NCI-H226 (cell line): ENCODE data around the gene KLHDC8B.

Experiments used
- DNase-seq: peaks from one replicate; pipeline ENCODE4 v3.0.0-alpha.2; 2015

Gene KLHDC8B

DNA sequence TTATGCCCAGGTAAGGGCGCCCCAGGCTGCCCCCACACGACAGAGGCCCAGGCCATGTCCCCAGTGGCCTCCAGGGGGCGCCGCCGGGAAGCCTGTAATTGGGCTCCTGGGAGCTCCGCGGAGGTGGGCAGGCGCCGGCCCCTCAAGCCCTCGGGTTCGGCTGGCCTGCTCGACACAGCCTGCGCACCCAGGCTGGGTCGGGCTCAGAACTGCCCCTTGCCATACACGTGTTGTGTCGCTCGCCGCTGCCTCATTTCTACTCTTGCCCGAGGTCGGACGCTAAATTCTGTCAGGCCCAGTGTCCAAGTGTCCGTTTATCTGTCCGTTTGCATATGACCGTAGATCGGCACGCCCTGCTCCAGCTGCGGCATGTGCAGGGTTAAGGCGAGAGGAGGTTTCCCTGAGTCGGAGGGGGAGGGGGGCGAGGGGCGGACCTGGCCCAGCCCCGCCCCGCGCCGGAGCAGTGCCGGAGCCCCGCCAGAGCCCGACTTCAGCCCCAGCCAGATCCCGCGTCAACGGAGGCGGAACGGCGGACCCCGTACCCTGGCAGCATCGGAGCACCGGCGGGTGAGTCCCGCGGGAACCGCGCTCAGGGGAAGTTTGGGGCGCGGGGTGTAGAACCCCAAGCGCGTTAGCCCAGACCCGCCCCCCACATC lies at the start of gene KLHDC8B:
Gene KLHDC8B, plus strand, starts transcription at position 480 of the 656 bp plus-strand sequence. CDS start 1,172 bp downstream, outside the sequence.
- peak; percentile 62 for DNase-seq

DNA sequence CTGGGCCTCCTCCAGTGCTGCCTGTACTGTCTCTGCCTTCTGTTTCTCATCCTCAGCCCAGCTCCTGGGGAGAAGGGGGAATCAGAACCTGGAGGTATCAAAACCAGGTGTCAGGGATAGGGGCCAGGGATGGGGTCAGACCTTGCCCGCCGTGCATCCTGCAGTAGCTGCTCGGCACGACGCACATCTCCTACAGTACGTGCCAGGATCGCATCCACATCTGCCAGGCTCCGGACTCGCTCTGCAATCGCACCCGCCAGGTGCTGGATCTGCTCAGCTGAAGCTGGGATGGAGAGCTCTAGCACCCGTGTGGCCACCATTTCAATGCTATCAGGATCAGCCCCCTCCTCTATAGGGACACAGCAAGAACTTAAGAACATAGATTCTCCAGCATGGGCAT lies 49.4 kb upstream of the KLHDC8B start:
- no peak for DNase-seq

DNA sequence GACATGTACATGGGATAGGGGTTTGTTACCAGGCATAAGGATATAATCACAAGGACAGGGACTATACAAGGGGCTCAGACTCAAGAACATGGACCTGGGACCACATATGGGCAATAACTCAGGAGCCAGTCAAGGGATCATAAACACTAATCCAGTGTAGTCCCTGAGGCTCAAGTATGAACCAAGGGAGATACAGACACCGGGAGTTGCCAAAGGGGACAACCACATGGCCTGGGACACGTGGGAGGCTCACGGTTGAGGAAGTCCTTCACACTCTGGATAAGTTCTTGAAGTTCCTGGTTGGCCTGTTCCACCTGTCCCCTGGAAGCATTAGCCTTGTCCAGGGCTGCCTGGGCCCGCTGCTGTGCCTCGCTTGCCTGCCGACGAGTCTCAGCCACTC lies 48.9 kb upstream of the KLHDC8B start:
- no peak for DNase-seq

- no peak for DNase-seq
Observed at GRCh38 chr3:49122886-49123545, 48.4 kb upstream of the KLHDC8B start.

DNA sequence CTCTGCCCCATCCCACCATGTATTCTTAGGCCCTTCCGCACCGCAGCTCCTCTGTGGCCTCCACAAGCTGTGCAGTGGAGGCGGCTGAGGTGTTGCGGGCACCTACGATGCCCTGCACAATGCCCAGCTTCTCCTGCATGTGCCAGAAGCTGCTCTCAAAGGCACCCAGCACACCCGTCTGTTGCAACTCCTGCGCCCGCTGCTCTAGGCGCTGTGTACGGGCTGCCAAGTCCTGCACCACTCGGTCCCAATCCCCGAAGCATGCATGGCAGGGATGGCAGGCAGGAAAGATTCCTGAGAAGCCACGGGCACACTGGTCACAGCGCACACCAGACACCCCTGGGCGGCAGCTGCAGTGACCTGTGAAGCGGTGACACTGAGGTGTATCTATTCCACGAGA lies 47.7 kb upstream of the KLHDC8B start:
- DNase-seq, result no peak

DNA sequence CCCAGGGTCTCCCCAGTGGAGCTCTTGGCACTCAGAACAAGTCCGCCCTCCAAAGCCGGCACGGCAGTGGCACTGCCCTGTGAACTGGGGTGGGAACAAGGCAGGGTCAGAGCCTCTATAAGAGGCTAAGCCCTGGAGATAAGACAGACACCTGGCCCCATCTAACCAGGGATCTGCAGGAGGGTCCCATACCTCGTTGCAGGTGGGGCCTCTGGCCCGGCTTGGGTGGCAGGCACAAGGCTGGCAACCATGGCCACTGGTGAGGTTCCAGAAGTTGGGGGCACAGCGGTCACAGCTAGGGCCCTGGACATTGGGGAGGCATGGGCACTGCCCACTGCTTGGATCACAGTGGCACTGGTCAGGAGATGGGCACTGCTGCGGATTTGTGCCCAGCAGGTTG lies 47.2 kb upstream of the KLHDC8B start:
- no peak for DNase-seq

DNA sequence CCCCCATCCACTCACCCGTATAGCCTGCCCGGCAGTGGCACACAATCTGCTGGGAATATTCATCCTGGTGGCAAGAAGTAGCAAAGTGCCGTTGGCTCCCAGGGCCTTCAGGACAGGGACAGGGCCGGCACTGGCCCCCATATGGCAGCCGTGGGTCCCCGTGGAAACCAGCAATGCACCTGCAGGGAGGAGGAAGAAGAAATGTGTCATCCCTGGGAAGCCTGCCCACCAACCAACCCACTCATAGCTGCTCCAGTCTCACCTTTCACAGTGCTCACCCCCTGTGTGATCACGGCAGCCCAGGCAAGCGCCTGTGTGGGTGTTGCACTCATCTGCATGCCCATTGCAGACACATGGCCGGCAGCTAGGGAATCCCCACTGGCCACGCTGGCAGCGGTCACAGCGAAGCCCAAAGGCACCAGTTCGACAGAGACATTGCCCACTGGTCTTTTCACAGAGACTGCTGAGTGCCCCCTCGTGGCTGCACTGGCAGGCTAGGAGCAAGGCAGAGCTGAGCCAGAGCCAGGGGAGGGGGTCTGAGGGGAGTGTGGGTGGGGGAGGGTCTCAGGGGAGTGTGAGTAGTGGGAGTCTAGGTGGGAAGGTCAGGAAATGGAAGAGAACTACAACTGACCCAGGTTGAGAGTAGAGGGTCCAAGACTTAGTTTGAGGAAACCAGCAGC lies 46.3 kb upstream of the KLHDC8B start:
- DNase-seq, result no peak

GRCh38 chr3:49131040-49131439 lies 40.4 kb upstream of the KLHDC8B start:
- DNase-seq, result no peak

GRCh38 chr3:49131576-49131975 lies 39.8 kb upstream of the KLHDC8B start:
- no peak for DNase-seq

GRCh38 chr3:49132073-49132436 lies 39.3 kb upstream of the KLHDC8B start:
- DNase-seq, result no peak

DNA sequence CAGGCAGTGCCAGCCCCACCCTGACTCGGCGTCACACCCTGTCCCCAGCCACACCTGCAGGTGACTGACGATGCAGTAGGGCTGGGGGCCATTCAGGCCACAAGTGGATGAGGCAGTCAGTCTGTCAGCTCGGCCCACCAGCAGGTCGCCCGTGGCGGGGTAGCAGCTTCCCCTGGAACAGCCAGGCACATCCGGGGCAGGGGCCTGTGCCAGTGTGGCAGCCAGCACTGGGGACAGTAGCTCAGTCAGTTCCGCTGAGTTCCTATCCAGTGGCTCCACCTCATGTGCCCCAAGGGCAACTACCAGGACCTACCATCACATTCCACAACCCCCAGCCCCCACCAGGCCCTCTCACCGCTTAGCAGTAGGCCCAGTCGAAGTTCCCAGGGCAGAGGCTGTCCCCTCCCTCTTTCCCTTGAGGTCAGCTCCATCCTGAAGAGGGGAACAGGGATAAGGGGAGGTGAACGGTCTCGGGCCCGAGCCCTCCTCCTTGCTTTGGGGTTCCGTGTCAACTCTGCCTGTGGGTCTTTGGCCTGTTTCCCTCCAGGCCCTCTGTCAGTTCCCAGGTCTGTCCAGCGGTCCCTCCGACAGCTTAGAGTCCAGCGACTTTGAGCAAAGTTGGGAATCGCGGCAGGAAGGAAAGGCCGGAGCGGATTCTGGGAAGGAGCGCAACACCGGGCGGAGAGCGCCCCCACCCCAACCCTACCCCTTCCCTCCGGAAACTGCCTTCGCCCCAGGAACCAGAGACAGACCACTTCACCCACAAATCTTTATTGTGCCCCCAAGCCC lies 38.8 kb upstream of the KLHDC8B start, which contains the start of gene LAMB2:
Gene LAMB2, minus strand, starts transcription at position 614 of the 789 bp plus-strand sequence. Its CDS starts 183 bp downstream, at position 431.
- DNase-seq, result peak; percentile 76

DNA sequence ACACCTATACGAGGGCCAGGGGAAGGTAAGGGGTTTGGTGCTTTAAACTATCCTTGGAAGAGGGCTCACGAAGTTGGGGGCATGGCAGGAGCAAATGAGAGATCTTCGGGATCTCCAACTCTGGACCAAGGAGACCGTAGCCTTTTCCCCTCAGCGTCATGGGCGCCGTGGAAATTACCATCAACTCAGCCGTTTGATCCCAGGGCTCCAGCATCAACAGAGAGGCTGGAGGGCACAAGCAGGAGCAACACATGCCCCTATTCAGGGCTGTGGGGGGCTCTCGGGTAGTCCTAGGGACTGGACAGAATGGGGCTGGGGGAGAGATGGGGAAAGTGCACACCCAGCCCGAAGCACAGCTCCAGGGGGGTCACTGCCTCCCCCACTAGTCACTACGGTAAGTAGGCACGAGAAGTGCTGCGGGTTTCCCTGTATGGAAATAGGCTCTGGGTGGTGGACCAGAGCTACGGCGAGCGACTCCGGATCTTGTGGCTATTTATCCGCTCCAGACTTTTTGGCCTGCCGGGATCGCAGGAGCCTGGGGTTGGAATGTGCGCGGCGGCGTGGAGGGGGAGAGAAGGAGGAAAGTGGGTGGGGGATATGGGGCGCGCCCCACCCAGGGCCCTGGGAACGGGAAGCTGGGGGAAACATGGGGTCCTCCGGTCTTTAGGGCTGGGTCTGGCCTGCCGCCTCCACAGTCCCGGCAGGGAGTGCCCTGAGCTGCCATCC lies 38.0 kb upstream of the KLHDC8B start:
- peak; percentile 90 for DNase-seq

- no peak for DNase-seq
Observed at GRCh38 chr3:49134471-49135265, 36.7 kb upstream of the KLHDC8B start.

GRCh38 chr3:49135499-49135898 lies 35.9 kb upstream of the KLHDC8B start:
- DNase-seq, result no peak

DNA sequence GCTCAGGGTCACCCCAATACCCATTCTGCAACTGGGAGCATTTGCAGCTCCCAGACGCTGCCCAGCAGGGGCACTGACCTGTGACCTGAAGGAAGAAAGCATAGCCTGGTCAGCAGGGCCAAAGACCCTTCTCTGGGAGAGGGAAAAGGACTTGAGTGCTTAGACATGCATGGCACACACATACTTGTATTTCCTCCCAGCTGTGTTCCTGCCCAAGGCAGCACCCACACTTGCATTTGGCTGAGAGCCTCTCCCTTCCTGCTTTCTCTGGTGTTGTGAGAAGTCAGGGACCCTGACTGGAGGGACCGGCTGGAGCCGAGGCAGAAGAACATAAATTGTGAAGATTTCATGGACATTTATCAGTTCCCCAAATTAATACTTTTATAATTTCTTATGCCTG lies 31.3 kb upstream of the KLHDC8B start:
- no peak for DNase-seq

- no peak for DNase-seq
Observed at GRCh38 chr3:49148159-49148558, 23.2 kb upstream of the KLHDC8B start.

- no peak for DNase-seq
Observed at GRCh38 chr3:49151610-49152009, 19.8 kb upstream of the KLHDC8B start.

DNA sequence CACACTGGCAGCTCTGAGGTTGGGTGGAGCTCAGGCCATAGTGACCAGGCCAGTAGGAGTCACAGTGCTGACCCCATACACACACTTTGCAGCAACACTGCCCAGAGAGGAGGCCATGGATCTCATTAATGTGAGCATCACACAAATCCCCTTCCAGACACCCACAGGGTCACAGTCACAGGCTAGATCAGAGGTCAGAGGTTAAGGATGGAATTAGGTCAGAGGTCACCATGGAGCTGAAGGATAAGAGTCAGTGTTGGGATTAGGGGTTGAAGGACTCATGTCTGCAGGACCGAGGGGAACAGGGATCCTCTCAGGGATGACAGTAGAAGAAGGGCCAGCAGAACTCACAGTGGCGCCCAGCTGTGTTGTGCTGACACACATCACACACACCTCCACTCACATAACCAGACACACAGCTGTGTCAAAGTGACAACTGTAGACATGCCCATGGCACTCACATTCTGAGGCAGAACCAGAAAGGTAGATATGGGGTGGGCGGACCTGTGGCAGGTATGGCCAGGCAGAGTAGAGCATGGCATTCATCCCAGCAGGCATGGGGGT lies 18.0 kb upstream of the KLHDC8B start:
- DNase-seq, result no peak

DNA sequence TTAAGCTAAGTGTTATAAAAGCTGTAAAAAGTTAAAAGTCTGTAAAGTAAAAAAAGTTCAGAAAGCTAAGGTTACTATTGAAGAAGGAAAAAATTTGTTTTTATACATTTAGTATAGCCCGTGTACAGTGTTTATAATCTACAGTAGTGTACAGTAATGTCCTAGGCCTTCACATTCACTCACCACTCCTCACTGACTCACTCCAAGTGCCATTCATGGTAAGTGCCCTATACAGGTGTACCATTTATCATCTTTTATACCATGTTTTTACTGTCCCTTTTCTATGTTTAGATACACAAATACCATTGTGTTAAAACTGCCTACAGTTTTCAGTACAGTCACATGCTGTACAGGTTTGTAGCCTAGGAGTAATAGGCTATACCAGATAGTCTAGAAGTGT lies 14.1 kb upstream of the KLHDC8B start:
- DNase-seq, result no peak

DNA sequence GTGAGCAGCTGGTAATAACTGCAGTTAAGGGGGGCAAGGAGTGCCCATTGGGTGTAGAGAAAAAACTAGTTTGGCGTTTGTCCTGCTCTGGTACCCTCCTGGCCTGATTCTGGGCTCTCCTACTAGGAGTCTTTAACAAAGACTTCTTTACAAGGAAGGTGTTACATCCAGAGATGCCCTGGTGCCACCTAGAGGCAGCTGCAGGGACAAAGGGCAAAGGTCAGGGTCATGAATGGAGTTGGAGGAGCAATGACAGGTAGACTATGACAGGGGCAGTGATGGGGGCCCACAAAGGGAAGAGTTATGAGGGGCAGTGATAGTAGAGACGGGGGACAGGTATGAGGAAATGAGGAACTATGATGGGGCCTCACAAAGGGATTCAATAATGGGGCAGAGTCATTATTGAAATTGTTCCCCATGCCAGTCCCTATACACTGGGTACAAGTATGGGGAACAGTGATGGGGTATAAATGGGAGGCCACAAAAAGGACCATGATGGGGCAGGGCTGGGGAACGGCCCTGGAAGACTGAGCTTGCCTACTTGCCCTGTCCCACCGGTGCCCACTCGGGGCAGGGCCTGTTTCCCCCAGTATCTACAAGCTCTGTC lies 13.2 kb upstream of the KLHDC8B start:
- DNase-seq, result peak; percentile 10

GRCh38 chr3:49158792-49159191 lies 12.6 kb upstream of the KLHDC8B start:
- DNase-seq, result no peak
